B cell (primary cell): ENCODE results near the gene TNFRSF13B.

ENCODE experiments used
- EZH2 ChIP-seq: IDR thresholded peaks from 2 replicates; pipeline ENCODE4 v1.6.1; 2012; ENCODE audit warnings: borderline replicate concordance, low read depth, mild to moderate bottlenecking, moderate library complexity, low read length; ENCODE audit not compliant: insufficient read depth, poor library complexity, severe bottlenecking
- TF ChIP-seq, protein P1 (sequence below): fragments of 200-600 bp; IDR thresholded peaks from one replicate; pipeline ENCODE4 v1.8.0; 2022; ENCODE audit warnings: antibody characterized with exemption, mild to moderate bottlenecking

DNA sequence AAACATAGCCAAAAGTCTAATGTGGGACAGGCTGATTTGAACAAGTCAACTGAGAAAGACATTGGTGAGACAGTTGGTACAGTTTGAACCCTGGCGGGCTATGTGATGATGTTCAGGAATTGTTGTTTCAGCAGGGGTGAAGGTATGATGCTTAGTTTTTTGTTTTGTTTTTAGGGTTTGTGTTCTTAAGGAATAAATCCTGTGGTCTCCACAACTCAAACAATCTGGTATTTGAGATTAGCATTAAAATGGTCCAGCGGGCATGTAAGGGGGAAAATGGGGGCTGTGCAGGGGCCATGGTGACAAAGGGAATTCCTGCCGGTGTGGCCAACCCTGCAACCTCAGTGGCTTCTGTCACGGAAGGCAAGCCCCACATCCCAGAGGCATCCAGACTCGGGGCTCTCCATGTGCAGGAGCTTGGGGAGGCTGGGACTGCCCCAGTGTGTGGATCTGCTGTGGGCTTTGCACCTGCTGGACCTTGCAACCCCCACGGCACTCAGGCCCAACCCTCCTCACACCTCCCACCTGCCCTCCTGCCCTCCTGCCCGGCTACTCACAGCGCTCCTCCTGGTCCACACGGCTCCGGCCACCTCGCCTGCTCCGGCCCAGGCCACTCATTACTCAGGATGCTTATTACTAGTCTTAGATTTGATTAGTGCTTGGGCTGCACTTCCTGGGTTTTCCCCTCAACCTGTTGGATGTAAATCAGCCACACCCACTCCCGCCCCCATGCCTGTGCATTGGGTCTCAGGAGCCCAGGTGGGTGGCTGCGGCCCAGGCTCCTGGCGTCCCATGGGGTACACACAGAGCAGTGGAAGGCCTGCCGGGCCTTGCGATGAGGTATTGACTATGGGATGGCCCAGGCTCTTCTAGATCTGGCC is at the start of gene TNFRSF13B:
- TF ChIP-seq, protein P1, sequence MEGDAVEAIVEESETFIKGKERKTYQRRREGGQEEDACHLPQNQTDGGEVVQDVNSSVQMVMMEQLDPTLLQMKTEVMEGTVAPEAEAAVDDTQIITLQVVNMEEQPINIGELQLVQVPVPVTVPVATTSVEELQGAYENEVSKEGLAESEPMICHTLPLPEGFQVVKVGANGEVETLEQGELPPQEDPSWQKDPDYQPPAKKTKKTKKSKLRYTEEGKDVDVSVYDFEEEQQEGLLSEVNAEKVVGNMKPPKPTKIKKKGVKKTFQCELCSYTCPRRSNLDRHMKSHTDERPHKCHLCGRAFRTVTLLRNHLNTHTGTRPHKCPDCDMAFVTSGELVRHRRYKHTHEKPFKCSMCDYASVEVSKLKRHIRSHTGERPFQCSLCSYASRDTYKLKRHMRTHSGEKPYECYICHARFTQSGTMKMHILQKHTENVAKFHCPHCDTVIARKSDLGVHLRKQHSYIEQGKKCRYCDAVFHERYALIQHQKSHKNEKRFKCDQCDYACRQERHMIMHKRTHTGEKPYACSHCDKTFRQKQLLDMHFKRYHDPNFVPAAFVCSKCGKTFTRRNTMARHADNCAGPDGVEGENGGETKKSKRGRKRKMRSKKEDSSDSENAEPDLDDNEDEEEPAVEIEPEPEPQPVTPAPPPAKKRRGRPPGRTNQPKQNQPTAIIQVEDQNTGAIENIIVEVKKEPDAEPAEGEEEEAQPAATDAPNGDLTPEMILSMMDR, result no peak
- no peak for TF ChIP-seq EZH2
